GM12874 (cell line): ENCODE data around the gene PRKAR2A.

Experiments
- TF ChIP-seq, protein P1 (sequence below): IDR thresholded peaks from 2 replicates; pipeline ENCODE4 v1.5.1; 2011; ENCODE audit warnings: low read depth, mild to moderate bottlenecking, control low read depth, low read length, moderate library complexity; ENCODE audit not compliant: insufficient read depth

PRKAR2A gene

DNA sequence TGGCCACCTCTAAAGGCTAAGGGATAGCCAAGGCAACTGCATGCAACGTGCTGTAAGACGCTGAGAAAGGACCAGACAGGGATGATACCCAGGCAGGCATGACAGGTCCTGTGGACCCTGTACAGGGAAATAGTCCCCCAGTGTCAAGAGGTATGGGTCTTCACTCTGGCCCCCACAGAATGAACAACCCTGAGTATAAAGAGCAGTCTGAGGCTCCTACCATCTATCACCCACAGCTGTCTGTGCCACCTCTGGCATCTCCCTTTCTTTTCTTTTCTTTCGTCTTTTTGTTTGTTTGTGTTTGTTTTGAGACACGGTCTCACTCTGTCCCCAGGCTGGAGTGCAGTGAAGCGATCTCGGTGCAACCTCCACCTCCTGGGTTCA, 32.3 kb upstream of the PRKAR2A start:
- TF ChIP-seq, protein P1, sequence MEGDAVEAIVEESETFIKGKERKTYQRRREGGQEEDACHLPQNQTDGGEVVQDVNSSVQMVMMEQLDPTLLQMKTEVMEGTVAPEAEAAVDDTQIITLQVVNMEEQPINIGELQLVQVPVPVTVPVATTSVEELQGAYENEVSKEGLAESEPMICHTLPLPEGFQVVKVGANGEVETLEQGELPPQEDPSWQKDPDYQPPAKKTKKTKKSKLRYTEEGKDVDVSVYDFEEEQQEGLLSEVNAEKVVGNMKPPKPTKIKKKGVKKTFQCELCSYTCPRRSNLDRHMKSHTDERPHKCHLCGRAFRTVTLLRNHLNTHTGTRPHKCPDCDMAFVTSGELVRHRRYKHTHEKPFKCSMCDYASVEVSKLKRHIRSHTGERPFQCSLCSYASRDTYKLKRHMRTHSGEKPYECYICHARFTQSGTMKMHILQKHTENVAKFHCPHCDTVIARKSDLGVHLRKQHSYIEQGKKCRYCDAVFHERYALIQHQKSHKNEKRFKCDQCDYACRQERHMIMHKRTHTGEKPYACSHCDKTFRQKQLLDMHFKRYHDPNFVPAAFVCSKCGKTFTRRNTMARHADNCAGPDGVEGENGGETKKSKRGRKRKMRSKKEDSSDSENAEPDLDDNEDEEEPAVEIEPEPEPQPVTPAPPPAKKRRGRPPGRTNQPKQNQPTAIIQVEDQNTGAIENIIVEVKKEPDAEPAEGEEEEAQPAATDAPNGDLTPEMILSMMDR: no peak

DNA sequence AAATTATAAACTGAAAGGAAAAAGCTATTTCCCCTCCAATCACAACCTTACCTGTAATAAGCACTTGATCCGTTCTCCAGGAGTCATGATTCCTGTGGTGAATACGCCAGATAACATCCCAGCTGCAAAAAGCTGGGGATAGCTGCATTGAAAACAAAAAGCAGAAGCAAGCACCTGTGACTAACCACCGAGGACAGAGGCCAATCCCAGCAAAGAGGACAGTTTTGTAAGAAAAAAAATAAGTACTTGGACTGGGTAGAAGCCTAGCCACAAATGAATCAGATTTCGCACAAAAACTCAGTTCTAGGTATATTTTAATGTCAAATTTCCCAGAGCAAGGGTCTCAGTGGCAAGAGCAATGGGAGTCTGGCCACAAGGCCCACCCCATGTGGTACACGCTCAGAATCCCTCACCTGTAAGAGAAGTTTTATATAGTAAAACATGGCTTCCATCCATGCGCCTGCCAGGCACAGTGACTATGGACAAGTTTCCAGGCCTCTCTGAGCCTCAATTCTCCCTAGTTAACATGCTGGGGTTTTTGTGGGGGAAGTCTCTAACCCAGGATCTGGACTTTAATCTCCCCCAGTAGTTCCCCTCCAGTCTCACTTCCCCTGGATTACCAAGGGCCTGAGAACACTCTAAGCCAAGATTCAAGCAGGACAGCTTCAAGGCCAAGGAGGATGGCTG, 31.8 kb upstream of the PRKAR2A start:
- TF ChIP-seq, protein P1: no peak

DNA sequence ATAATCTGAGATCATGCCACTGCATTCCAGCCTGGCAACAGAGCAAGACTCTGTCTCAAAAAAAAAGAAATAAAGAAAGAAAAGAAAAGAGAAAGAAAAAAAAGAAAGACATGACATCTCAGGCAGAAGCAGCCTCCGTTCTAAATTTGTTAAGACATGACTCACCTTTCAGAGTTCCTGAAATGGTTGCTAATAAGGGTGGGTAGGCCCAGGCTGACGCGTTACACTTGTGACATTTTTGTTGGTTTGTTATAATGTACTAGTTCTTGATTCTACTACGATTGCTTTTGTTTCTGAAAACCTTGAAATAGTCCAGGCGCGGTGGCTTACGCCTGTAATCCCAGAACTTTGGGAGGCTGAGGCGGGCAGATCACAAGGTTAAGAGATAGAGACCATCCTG, 30.0 kb upstream of the PRKAR2A start:
- TF ChIP-seq, protein P1: no peak

DNA sequence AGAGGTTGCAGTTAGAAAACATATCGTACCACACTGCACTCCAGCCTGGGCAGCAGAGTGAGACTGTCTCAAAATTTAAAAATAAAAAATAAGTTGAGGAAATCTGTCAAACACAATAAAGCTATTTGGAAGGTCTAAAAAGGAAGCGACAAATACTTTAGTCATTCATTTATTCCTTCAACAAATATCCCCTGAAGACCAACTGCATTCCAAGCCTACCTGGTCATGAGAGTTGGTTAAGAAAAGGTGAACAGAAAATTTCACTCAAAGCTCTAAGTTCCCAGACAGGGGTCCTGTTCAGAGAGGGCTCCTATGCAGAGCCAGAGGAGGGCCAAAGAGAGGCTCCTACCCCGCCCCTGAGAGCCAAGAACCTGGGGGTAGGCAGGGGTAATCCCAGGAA, 15.4 kb upstream of the PRKAR2A start:
- TF ChIP-seq, protein P1: no peak

DNA sequence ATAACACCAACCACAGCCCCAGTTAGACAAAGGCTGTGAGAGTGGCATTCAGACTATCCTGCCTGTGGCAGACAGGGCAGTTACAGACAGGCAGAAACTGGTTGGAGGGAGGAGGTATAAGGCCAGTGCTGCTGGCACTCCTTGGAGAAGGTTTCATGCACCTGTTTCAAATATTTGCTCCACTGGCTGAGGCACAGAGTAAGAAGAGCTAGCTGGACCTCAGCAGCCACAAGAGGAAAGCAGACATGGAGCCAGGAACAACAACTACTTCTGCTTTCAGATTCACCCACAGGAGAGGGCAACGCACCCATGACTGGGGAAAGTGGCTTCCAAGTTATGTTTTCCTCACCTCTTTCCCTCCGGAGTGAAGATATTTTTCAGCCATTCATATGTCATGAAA, 11.5 kb upstream of the PRKAR2A start:
- TF ChIP-seq, protein P1: no peak

DNA sequence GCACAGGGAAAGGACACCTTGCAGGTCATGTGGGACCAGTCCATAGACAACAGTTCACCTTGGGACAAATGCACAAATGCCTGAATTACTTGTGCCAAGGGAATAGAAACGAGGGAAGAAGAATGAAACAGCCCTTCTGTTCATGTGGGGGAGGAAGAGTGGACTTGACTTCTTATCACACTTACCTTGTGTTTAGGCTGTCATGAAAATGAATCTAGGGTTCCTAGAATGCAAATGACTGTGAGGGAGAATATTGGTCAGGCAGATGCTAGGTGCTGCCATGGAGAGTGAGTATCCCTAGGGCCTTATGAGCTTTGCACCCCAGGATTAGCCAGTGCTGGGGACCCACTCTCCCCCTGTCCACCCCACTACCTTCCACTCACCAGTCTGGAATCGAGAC, 11.0 kb upstream of the PRKAR2A start:
- TF ChIP-seq, protein P1: no peak

DNA sequence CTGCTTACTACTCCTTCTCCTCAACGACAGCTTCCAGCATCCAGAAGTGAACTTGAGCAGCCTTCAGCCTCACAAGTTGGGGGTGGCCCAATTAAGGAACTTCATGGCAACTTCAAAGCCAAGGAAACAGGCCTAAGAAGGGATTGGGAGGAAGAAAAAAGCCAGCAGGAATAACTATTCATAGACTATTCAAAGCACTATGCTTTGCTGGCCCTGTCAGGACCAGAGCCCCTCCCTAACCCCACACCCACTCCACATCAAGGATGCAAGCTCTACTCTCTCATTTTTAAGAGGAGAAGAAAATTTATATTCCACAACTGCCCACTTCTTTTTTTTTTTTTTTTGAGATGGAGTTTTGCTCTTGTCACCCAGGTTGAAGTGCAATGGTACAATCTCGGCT, 10.0 kb upstream of the PRKAR2A start:
- TF ChIP-seq, protein P1: no peak

DNA sequence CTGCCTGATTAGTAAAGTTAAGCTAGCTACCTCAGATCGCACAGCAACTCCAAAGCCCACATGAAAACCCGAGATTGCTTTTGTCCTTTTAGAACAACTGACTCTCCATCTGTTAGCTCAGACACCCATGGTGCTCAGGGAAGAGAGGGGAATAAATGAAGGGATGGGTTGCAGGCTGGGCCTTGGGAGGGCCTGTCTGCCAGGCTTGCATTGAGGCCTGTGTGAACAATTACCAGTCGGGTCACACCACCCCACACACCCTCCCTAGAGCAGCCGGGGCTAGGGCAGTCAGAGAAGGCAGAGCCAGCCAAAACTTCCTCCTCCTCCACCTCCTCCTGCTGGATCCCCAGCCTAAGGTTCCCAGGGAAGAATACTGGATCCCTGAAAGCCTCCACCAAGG, 8.8 kb upstream of the PRKAR2A start:
- TF ChIP-seq, protein P1: no peak
